Lung (tissue), 12 donors: ENCODE data around the gene GYG1. TPM values are rescaled to one million over a fixed set of nuclear protein-coding genes. Genes with fewer than 3 reads are reported as not detected.

Source experiments
- ATAC-seq: fragments of 200-7000 bp; cut with Tn5 transposase; one replicate; pipeline ENCODE4 v1.9.1; 2020; ENCODE audit warnings: moderate number of reproducible peaks; ENCODE audit not compliant: insufficient read depth, low FRiP score
- DNase-seq, 3 donors: peaks; one replicate each; pipeline ENCODE4 v3.0.0-alpha.2; 2013 to 2017
- H3K27ac ChIP-seq, 2 donors: one replicate each; pipeline ENCODE4 v1.5.1; 2013; ENCODE audit warnings: mild to moderate bottlenecking in 2 of 2, moderate library complexity in 2 of 2, control low read depth in 1 of 2, inconsistent platforms in 1 of 2, low read depth in 1 of 2, low read length in 1 of 2
- H3K27me3 ChIP-seq, 3 donors: one replicate each; pipeline ENCODE4 v1.5.1; 2013; ENCODE audit warnings: low read length in 2 of 3; ENCODE audit not compliant: control insufficient read depth in 3 of 3, insufficient read depth in 3 of 3
- H3K36me3 ChIP-seq, 4 donors: one replicate each; pipeline ENCODE4 v1.5.1; 2013; ENCODE audit warnings: low read length in 4 of 4, mild to moderate bottlenecking in 1 of 4, moderate library complexity in 1 of 4; ENCODE audit not compliant: control insufficient read depth in 4 of 4, insufficient read depth in 4 of 4
- H3K4me1 ChIP-seq, 5 donors: one replicate each; pipeline ENCODE4 v1.5.1; 2013; ENCODE audit warnings: low read length in 5 of 5, mild to moderate bottlenecking in 2 of 5, moderate library complexity in 1 of 5; ENCODE audit not compliant: control insufficient read depth in 5 of 5, insufficient read depth in 5 of 5
- H3K4me3 ChIP-seq: one replicate; pipeline ENCODE4 v1.5.1; 2013; ENCODE audit warnings: mild to moderate bottlenecking, control low read depth, moderate library complexity
- H3K9ac ChIP-seq, 2 donors: one replicate each; pipeline ENCODE4 v1.5.1; 2013; ENCODE audit warnings: low read length in 2 of 2, control low read depth in 1 of 2; ENCODE audit not compliant: insufficient read depth in 1 of 2
- H3K9me3 ChIP-seq, 4 donors: one replicate each; pipeline ENCODE4 v1.5.1; 2013; ENCODE audit warnings: low read length in 3 of 4, mild to moderate bottlenecking in 1 of 4, moderate library complexity in 1 of 4; ENCODE audit not compliant: control insufficient read depth in 4 of 4, insufficient read depth in 3 of 4
- CTCF ChIP-seq: IDR thresholded peaks from 2 replicates; pipeline ENCODE4 v1.5.1; 2012; ENCODE audit warnings: mild to moderate bottlenecking; ENCODE audit errors: control extremely low read depth, extremely low read depth
- WGBS, 2 donors: extraction: QIAGEN DNeasy Blood & Tissue Kit; methylation state at CpG; one replicate each; pipeline ENCODE4 v1.1.7; 2013; 5-methylcytosine and 5-hydroxymethylcytosine counted together
- polyA plus RNA-seq, 2 donors: library from polyadenylated mRNA; stranded (reverse); fragments of 200-250 nt; gene quantifications; one replicate each; pipeline ENCODE4 v1.2.1, GENCODE V29; 2013
- total RNA-seq, 2 donors: library from RNA; depleted of rRNA in 1 of 2; stranded (reverse); fragments of >200 nt in 1 of 2; gene quantifications; one replicate each; pipeline ENCODE4 v1.2.1, GENCODE V29; 2014 to 2021
- donor health status: control.
- donor health status: control.
- donor health status: Bipolar disorder and iron deficiency.
- donor health status: healthy.
- donor health status: DM: yes; HTN: yes; CAD: no.

GYG1 gene
- total and polyA plus RNA-seq, 4 donors = 23.2 to 115 (median 60.2) TPM

GRCh38 chr3:148999806-149000205, 8.5 kb downstream of the GYG1 start:
- peaks cover 12 to 44% (median 28%) of the 10 kb centered on the region in 4 donors for H3K36me3 ChIP-seq
- peaks cover 1 to 51% (median 9%) of the 10 kb centered on the region in 5 donors for H3K4me1 ChIP-seq
- peak overlapping the region in 1 of 2 donors; percentile 63 for H3K27ac ChIP-seq
- no peak for TF ChIP-seq CTCF
- H3K27me3 ChIP-seq = no peaks in the 10 kb centered on the region
- ATAC-seq = no peak
- H3K9ac ChIP-seq = no peak overlapping the region
- no peaks in the 10 kb centered on the region for H3K9me3 ChIP-seq
- H3K4me3 ChIP-seq = no peak overlapping the region
- WGBS, 2 donors = 52 to 71% methylated on average over 3 of the region's 3 CpGs
- DNase-seq = peak; percentile 47 to 69 (median 55)

GRCh38 chr3:149000206-149000745, 8.9 kb downstream of the GYG1 start:
- peaks cover 1 to 49% (median 9%) of the 10 kb centered on the region in 5 donors for H3K4me1 ChIP-seq
- WGBS, 2 donors = 36 to 60% methylated on average over 3 of the region's 3 CpGs
- no peak overlapping the region for H3K9ac ChIP-seq
- H3K36me3 ChIP-seq = peaks cover 12 to 40% (median 25%) of the 10 kb centered on the region in 4 donors
- H3K9me3 ChIP-seq = no peaks in the 10 kb centered on the region
- no peak overlapping the region for H3K4me3 ChIP-seq
- no peak overlapping the region for H3K27ac ChIP-seq
- TF ChIP-seq CTCF = no peak
- DNase-seq = peak in 2 of 3 donors; percentile 36 to 43
- no peaks in the 10 kb centered on the region for H3K27me3 ChIP-seq
- no peak for ATAC-seq

GRCh38 chr3:149001727-149002126, 10.4 kb downstream of the GYG1 start:
- peaks cover under 1 to 35% (median 4%) of the 10 kb centered on the region in 5 donors for H3K4me1 ChIP-seq
- ATAC-seq (no peak), DNase-seq (no peak)
- no peaks in the 10 kb centered on the region for H3K27me3 ChIP-seq
- no peak for TF ChIP-seq CTCF
- WGBS, 2 donors = 82 to 88% methylated on average over 3 of the region's 3 CpGs
- H3K27ac ChIP-seq = no peak overlapping the region
- H3K36me3 ChIP-seq = peaks cover 9 to 26% (median 17%) of the 10 kb centered on the region in 4 donors
- H3K9me3 ChIP-seq = no peaks in the 10 kb centered on the region
- no peak overlapping the region for H3K4me3 ChIP-seq
- no peak overlapping the region for H3K9ac ChIP-seq
